HG02852 (cell line): ENCODE measurements around the gene VPS33A.
"Not testable (repeated sequence)": the region's sequence is repeated elsewhere in the genome, so short reads cannot be mapped to it uniquely, and the experiment has no call there.

Source experiments
- ATAC-seq: cut with Tn5 transposase; IDR thresholded peaks from one replicate; pipeline ENCODE4 v1.9.1; 2021; ENCODE audit warnings: mild to moderate bottlenecking, moderate library complexity; ENCODE audit not compliant: unreplicated experiment

VPS33A gene

GRCh38 chr12:122258462-122258861 lies 7.8 kb downstream of the VPS33A start:
- not testable (repeated sequence) for ATAC-seq

GRCh38 chr12:122250536-122250935 lies 15.8 kb downstream of the VPS33A start:
- no peak for ATAC-seq

GRCh38 chr12:122250047-122250446 lies 16.2 kb downstream of the VPS33A start:
- no peak for ATAC-seq

GRCh38 chr12:122245553-122245952 lies 20.7 kb downstream of the VPS33A start:
- ATAC-seq = no peak

- ATAC-seq = no peak
Measured at GRCh38 chr12:122244565-122245371, 21.5 kb downstream of the VPS33A start.

GRCh38 chr12:122243965-122244364 lies 22.3 kb downstream of the VPS33A start:
- ATAC-seq = no peak

GRCh38 chr12:122238861-122239260 lies 27.4 kb downstream of the VPS33A start:
- ATAC-seq = no peak

- ATAC-seq = no peak
Measured at GRCh38 chr12:122235741-122236140, 30.6 kb downstream of the VPS33A start.

GRCh38 chr12:122232691-122233090 lies 33.6 kb downstream of the VPS33A start:
- ATAC-seq = no peak

- ATAC-seq = no peak
Measured at GRCh38 chr12:122230798-122231197, 35.5 kb downstream of the VPS33A start.

- ATAC-seq = no peak
Measured at GRCh38 chr12:122228092-122228491, 38.2 kb downstream of the VPS33A start.

GRCh38 chr12:122227341-122227740 lies 39.0 kb downstream of the VPS33A start:
- no peak for ATAC-seq

- no peak for ATAC-seq
Measured at GRCh38 chr12:122226366-122227125, 39.7 kb downstream of the VPS33A start.

GRCh38 chr12:122225683-122226365 lies 40.5 kb downstream of the VPS33A start, which contains the start of gene DIABLO:
Gene DIABLO, minus strand, starts transcription at chr12:122226052. Its CDS starts 38 bp downstream, at chr12:122226014.
- peak; percentile 87 for ATAC-seq

- no peak for ATAC-seq
Measured at GRCh38 chr12:122216445-122216844, 49.8 kb downstream of the VPS33A start.

- no peak for ATAC-seq
Measured at GRCh38 chr12:122215771-122216170, 50.5 kb downstream of the VPS33A start.

GRCh38 chr12:122208073-122208820 lies 58.0 kb downstream of the VPS33A start:
- ATAC-seq = no peak

- no peak for ATAC-seq
Measured at GRCh38 chr12:122207391-122207790, 58.9 kb downstream of the VPS33A start.

GRCh38 chr12:122206976-122207375 lies 59.3 kb downstream of the VPS33A start:
- ATAC-seq = no peak

- no peak for ATAC-seq
Measured at GRCh38 chr12:122206111-122206881, 60.0 kb downstream of the VPS33A start.
